Endothelial cell of umbilical vein (primary cell): ENCODE results near the gene CHSY1. TPM values are rescaled to one million over a fixed set of nuclear protein-coding genes. Genes with fewer than 3 reads are reported as not detected.

Experiments used
- BruUV-seq: library from RNA; stranded (reverse); fragments of 400-500 nt; replicated peaks from 2 replicates; lab custom pipeline; 2021; lab: Mats Ljungman, UMichigan
- CTCF ChIA-PET: fragments of 300-600, 350-600 bp; sonication (Branson Sonifier 250); formaldehyde crosslinking; loops from one replicate; lab custom pipeline; 2021; ENCODE audit warnings: antibody characterized with exemption, inconsistent platforms; lab: Charles Lee
- POLR2A ChIA-PET: fragments of 300-600, 350-600 bp; sonication (Branson Sonifier 250); formaldehyde crosslinking; loops from one replicate; lab custom pipeline; 2021; ENCODE audit warnings: antibody characterized with exemption, inconsistent platforms; lab: Charles Lee
- DNase-seq: peaks from one replicate; pipeline ENCODE4 v3.0.0-alpha.2; 2011; ENCODE audit warnings: low read depth, low spot score
- FAIRE-seq: peaks from 2 replicates; lab custom pipeline; 2011; peaks lifted over from hg19 to GRCh38; lab: Jason Lieb, UNC
- H2AFZ ChIP-seq: 2 replicates; pipeline ENCODE4 v1.6.0; 2012; ENCODE audit warnings: low read depth, low read length, control low read depth, inconsistent platforms
- H3K27ac ChIP-seq: 2 replicates; pipeline ENCODE4 v1.5.1; 2011; ENCODE audit warnings: low read depth, mild to moderate bottlenecking, control low read depth, low read length, moderate library complexity; ENCODE audit not compliant: insufficient read depth
- H3K27me3 ChIP-seq, 2 experiments: 2 replicates each; pipeline versions ENCODE4 v1.6.0 to v1.6.1; 2011; ENCODE audit warnings: low read length in 2 of 2, mixed read lengths in 1 of 2; ENCODE audit not compliant: control insufficient read depth in 2 of 2, insufficient read depth in 2 of 2
- H3K36me3 ChIP-seq, 2 experiments: 2 replicates in 1 of 2; 3 replicates in 1 of 2; pipeline ENCODE4 v1.5.1; 2011; ENCODE audit warnings: low read length in 2 of 2, mild to moderate bottlenecking in 1 of 2, moderate library complexity in 1 of 2; ENCODE audit not compliant: control insufficient read depth in 2 of 2, insufficient read depth in 2 of 2; ENCODE audit errors: extremely low read depth in 1 of 2
- H3K4me1 ChIP-seq: 3 replicates; pipeline ENCODE4 v1.5.1; 2011; ENCODE audit warnings: mild to moderate bottlenecking, low read length; ENCODE audit not compliant: control insufficient read depth, insufficient read depth; ENCODE audit errors: extremely low read depth
- H3K4me2 ChIP-seq: 2 replicates; pipeline ENCODE4 v1.6.1; 2011; ENCODE audit warnings: low read length, control low read depth, mixed read lengths; ENCODE audit not compliant: insufficient read depth
- H3K4me3 ChIP-seq, 3 experiments: fragments of 200-600 bp in 1 of 3; sonication (generic), shearing (Covaris generic) in 1 of 3; replicated peaks in 1 of 3; 2 replicates each; pipeline ENCODE4 v1.5.1; 2011 to 2016; ENCODE audit warnings: control low read depth in 3 of 3, low read length in 3 of 3, mild to moderate bottlenecking in 2 of 3, inconsistent platforms in 1 of 3, low read depth in 1 of 3, moderate library complexity in 1 of 3; ENCODE audit not compliant: insufficient read depth in 1 of 3
- H3K79me2 ChIP-seq: 2 replicates; pipeline ENCODE4 v1.6.0; 2012; ENCODE audit warnings: low read length, inconsistent platforms; ENCODE audit not compliant: control insufficient read depth, insufficient read depth
- H3K9ac ChIP-seq: replicated peaks from 2 replicates; pipeline ENCODE3; 2011; ENCODE audit warnings: low read length, control low read depth; ENCODE audit not compliant: insufficient read depth; ENCODE audit errors: extremely low read depth
- H3K9me1 ChIP-seq: replicated peaks from 3 replicates; pipeline ENCODE4 v1.6.0; 2011; ENCODE audit warnings: mild to moderate bottlenecking, low read length; ENCODE audit not compliant: control insufficient read depth, insufficient read depth; ENCODE audit errors: extremely low read depth
- H3K9me3 ChIP-seq: replicated peaks from 2 replicates; pipeline ENCODE4 v1.5.1; 2012; ENCODE audit warnings: low read length, inconsistent platforms; ENCODE audit not compliant: control insufficient read depth, insufficient read depth
- H4K20me1 ChIP-seq: replicated peaks from 2 replicates; pipeline ENCODE3; 2011; ENCODE audit warnings: mild to moderate bottlenecking, low read length; ENCODE audit not compliant: control insufficient read depth, insufficient read depth; ENCODE audit errors: extremely low read depth
- EZH2 ChIP-seq: IDR thresholded peaks from 2 replicates; pipeline ENCODE4 v1.6.1; 2012; ENCODE audit warnings: borderline replicate concordance, low read depth, mild to moderate bottlenecking, moderate library complexity, low read length, inconsistent platforms; ENCODE audit not compliant: severe bottlenecking
- FOS ChIP-seq: IDR thresholded peaks from 2 replicates; pipeline ENCODE4 v1.6.1; 2011; ENCODE audit warnings: mild to moderate bottlenecking, low read length, moderate library complexity, borderline replicate concordance; ENCODE audit not compliant: insufficient read depth
- GATA2 ChIP-seq: IDR thresholded peaks from 2 replicates; pipeline ENCODE4 v1.7.0; 2011; ENCODE audit warnings: low read depth, mild to moderate bottlenecking, moderate library complexity, mixed read lengths, low read length; ENCODE audit not compliant: insufficient read length, insufficient read depth
- JUN ChIP-seq: IDR thresholded peaks from 2 replicates; pipeline ENCODE4 v1.6.1; 2011; ENCODE audit warnings: borderline replicate concordance, low read depth; ENCODE audit not compliant: insufficient read length, insufficient read depth
- MYC ChIP-seq: IDR thresholded peaks from one replicate; pipeline ENCODE4 v1.6.1; 2011; ENCODE audit warnings: mild to moderate bottlenecking, low read depth, low read length
- POLR2A ChIP-seq: IDR thresholded peaks from 2 replicates; pipeline ENCODE4 v1.6.1; 2012; ENCODE audit warnings: low read depth, mild to moderate bottlenecking, control low read depth, low read length
- POLR2AphosphoS5 ChIP-seq: IDR thresholded peaks from 2 replicates; pipeline ENCODE4 v1.6.1; 2012; ENCODE audit warnings: low read depth, mild to moderate bottlenecking, control low read depth, low read length, moderate library complexity; ENCODE audit not compliant: insufficient read depth
- dilution Hi-C: fragments of 300-500 bp; cut with MboI; formaldehyde crosslinking; loops from one replicate; pipeline ENCODE4 v1.15.0; 2019; ENCODE audit warnings: low sequenced_read_pairs; ENCODE audit not compliant: extremely low pct_ligation_motif_present
- intact Hi-C: fragments of 100-400 bp; cut with micrococcal nuclease; formaldehyde crosslinking; loops from one replicate; pipeline ENCODE4 v1.10.0; 2022
- polyA plus RNA-seq, 4 experiments: library from polyadenylated mRNA; depleted of rRNA in 3 of 4; stranded (reverse) in 3 of 4; unstranded in 1 of 4; fragments of >200 nt; gene quantifications; 2 replicates each; pipeline versions ENCODE4 v1.2.1 to v1.2.3, GENCODE V29; 2011 to 2012; ENCODE audit warnings: missing spikeins in 1 of 4
- total RNA-seq: library from RNA; stranded (reverse); gene quantifications from 2 replicates; pipeline ENCODE4 v1.2.3, GENCODE V29; 2021
- TF ChIP-seq, protein P1 (sequence below), 2 donors: IDR thresholded peaks; 1 replicate in 1 of 2; 2 replicates in 1 of 2; pipeline ENCODE4 v1.5.1; 2011; ENCODE audit warnings: low read length in 2 of 2, mild to moderate bottlenecking in 2 of 2, moderate library complexity in 2 of 2, control low read depth in 1 of 2, inconsistent platforms in 1 of 2, low read depth in 1 of 2; ENCODE audit not compliant: insufficient read depth in 1 of 2; ENCODE audit errors: extremely low read depth in 1 of 2
- TF ChIP-seq, protein P2 (sequence below): IDR thresholded peaks from 2 replicates; pipeline ENCODE4 v1.6.1; 2011; ENCODE audit not compliant: insufficient read depth, insufficient read length

CHSY1 gene
- total and polyA plus RNA-seq, 2 donors (not counting 3 experiments of a cell fraction or from before 2014, with no cell fraction given) = 23.7 to 50.8 TPM

DNA sequence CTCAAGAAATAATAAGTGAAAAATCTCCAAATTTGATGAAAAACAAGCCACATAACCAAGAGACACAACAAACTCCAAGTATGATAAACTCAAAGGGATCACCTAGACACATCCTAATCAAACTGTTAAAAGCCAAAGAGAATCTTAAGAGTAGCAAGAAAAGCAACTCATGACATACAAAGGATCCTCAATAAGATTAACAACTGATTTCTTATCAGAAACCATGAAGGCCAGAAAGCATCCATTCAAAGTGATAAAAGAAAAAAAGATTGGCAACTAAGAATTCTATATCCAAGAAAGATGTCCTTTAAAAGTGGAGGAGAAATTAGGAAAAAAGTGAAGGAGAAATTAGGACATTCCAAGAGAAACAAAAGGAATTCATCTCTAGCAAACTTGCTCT, 23.5 kb downstream of the CHSY1 start:
- Histone ChIP-seq H3K9me3 (no peaks in the 10 kb centered on the region), H3K4me3 (no peak overlapping the region), H3K9ac (no peak overlapping the region), H3K4me1 (peaks cover 9% of the 10 kb centered on the region), H3K36me3 (peaks cover 2 to 4% of the 10 kb centered on the region in 2 experiments), H2AFZ (no peak overlapping the region), H3K9me1 (no peaks in the 10 kb centered on the region), H3K4me2 (no peak overlapping the region), H4K20me1 (peaks cover 22% of the 10 kb centered on the region), H3K27ac (no peak overlapping the region), H3K27me3 (no peaks in the 10 kb centered on the region), H3K79me2 (peaks cover 98% of the 10 kb centered on the region)
- ChIA-PET POLR2A (no interaction called here), CTCF (no interaction called here)
- FAIRE-seq (no peak), DNase-seq (no peak)
- BruUV-seq = no TSS peak
- dilution Hi-C loops = no loop called here
- no peak for TF ChIP-seq FOS
- no peak for TF ChIP-seq EZH2
- no peak for TF ChIP-seq JUN
- no peak for TF ChIP-seq MYC
- no peak for TF ChIP-seq POLR2A
- TF ChIP-seq GATA2 = no peak
- TF ChIP-seq POLR2AphosphoS5 = no peak
- TF ChIP-seq, protein P1, sequence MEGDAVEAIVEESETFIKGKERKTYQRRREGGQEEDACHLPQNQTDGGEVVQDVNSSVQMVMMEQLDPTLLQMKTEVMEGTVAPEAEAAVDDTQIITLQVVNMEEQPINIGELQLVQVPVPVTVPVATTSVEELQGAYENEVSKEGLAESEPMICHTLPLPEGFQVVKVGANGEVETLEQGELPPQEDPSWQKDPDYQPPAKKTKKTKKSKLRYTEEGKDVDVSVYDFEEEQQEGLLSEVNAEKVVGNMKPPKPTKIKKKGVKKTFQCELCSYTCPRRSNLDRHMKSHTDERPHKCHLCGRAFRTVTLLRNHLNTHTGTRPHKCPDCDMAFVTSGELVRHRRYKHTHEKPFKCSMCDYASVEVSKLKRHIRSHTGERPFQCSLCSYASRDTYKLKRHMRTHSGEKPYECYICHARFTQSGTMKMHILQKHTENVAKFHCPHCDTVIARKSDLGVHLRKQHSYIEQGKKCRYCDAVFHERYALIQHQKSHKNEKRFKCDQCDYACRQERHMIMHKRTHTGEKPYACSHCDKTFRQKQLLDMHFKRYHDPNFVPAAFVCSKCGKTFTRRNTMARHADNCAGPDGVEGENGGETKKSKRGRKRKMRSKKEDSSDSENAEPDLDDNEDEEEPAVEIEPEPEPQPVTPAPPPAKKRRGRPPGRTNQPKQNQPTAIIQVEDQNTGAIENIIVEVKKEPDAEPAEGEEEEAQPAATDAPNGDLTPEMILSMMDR (IDR thresholded peaks at IDR 0.05; ENCODE audit: extremely low read depth in 1 of 2, insufficient read depth in 1 of 2, low read depth in 1 of 2, low read length in 2 of 2) = no peak
- TF ChIP-seq, protein P2, sequence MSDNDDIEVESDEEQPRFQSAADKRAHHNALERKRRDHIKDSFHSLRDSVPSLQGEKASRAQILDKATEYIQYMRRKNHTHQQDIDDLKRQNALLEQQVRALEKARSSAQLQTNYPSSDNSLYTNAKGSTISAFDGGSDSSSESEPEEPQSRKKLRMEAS = no peak
- intact Hi-C loops = no loop called here
